ENCODE measurements around the gene THADA.

GRCh38 chr2:43207553-43208300 is 388.1 kb downstream of the THADA start:
- TF ChIP-seq CTCF (IDR thresholded peaks at IDR 0.05) (no peak), POLR2A (IDR thresholded peaks at IDR 0.05) (no peak)

Measured in thyroid gland (tissue), 4 donors.